Gastrocnemius medialis (tissue), 4 donors: Measurements from ENCODE around the gene PTN. TPM values are rescaled to one million over a fixed set of nuclear protein-coding genes. Genes with fewer than 3 reads are reported as not detected.

Experiments
- ATAC-seq, 2 donors: fragments of 150-250 bp; one replicate each; pipeline ENCODE4 v1.9.1; 2016
- DNase-seq, 2 donors: peaks; one replicate each; pipeline ENCODE4 v3.0.0-alpha.2; 2019
- H3K27ac ChIP-seq, 4 donors: fragments of 200-600 bp; sonication (generic); 1 replicate in 1 of 4; 2 replicates in 3 of 4; pipeline ENCODE4 v1.5.1; 2016 to 2018; ENCODE audit warnings: mild to moderate bottlenecking in 2 of 4, moderate library complexity in 1 of 4
- H3K27me3 ChIP-seq, 3 donors: fragments of 200-600 bp; sonication (generic) in 2 of 3; 1 replicate in 1 of 3; 2 replicates in 2 of 3; pipeline versions ENCODE4 v1.5.1 to v1.6.0; 2016 to 2019; ENCODE audit warnings: mild to moderate bottlenecking in 1 of 3, moderate library complexity in 1 of 3
- H3K36me3 ChIP-seq, 2 donors: fragments of 200-600 bp; sonication (generic) in 1 of 2; one replicate each; pipeline ENCODE4 v1.5.1; 2017 to 2018
- H3K4me1 ChIP-seq, 2 donors: fragments of 200-600 bp; sonication (generic) in 1 of 2; one replicate each; pipeline ENCODE4 v1.5.1; 2016 to 2017; ENCODE audit warnings: mild to moderate bottlenecking in 2 of 2
- H3K4me3 ChIP-seq, 4 donors: fragments of 200-600 bp; sonication (generic) in 3 of 4; 1 replicate in 1 of 4; 2 replicates in 3 of 4; pipeline ENCODE4 v1.5.1; 2016 to 2019; ENCODE audit warnings: mild to moderate bottlenecking in 2 of 4
- H3K9me3 ChIP-seq, 3 donors: fragments of 200-600 bp; sonication (generic) in 2 of 3; 1 replicate in 1 of 3; 2 replicates in 2 of 3; pipeline ENCODE4 v1.5.1; 2016 to 2019
- POLR2A ChIP-seq, 2 donors: fragments of 450-650 bp; IDR thresholded peaks; one replicate each; pipeline ENCODE4 v1.6.1; 2017; ENCODE audit warnings: antibody characterized with exemption in 2 of 2, mild to moderate bottlenecking in 2 of 2, moderate library complexity in 2 of 2
- in situ Hi-C, 4 donors: fragments of 200-750 bp; cut with MboI; loops; one replicate each; pipeline versions ENCODE4 v1.15.0 to v1.8.0; 2017; ENCODE audit warnings: low sequenced_read_pairs in 4 of 4
- intact Hi-C: fragments of 100-400 bp; cut with DNase I; formaldehyde crosslinking; loops from one replicate; pipeline ENCODE4 v1.15.1; 2023; ENCODE audit warnings: low total_unique reads
- total RNA-seq, 4 donors: library from RNA; depleted of rRNA; stranded (reverse); fragments of >200 nt; gene quantifications; one replicate each; pipeline versions ENCODE4 v1.1.0 to v1.2.3, GENCODE V29; 2016
- TF ChIP-seq, protein P1 (sequence below), 5 experiments: fragments of 450-650 bp in 3 of 5; fragments of 200-600 bp in 2 of 5; sonication (generic) in 2 of 5; IDR thresholded peaks in 4 of 5; conservative IDR thresholded peaks in 1 of 5; 1 replicate in 4 of 5; 2 replicates in 1 of 5; pipeline ENCODE4 v1.5.1; 2016 to 2019; ENCODE audit warnings: antibody characterized with exemption in 5 of 5, mild to moderate bottlenecking in 3 of 5, moderate library complexity in 3 of 5

PTN gene, protein sequence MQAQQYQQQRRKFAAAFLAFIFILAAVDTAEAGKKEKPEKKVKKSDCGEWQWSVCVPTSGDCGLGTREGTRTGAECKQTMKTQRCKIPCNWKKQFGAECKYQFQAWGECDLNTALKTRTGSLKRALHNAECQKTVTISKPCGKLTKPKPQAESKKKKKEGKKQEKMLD
- total RNA-seq: under 1 TPM in 3 of 4 donors, not detected in 1; 0.29 to 0.87 (median 0.46) TPM

- in situ Hi-C loops: no loop called here
- no peak for TF ChIP-seq POLR2A (IDR thresholded peaks at IDR 0.05)
- TF ChIP-seq, protein P1, sequence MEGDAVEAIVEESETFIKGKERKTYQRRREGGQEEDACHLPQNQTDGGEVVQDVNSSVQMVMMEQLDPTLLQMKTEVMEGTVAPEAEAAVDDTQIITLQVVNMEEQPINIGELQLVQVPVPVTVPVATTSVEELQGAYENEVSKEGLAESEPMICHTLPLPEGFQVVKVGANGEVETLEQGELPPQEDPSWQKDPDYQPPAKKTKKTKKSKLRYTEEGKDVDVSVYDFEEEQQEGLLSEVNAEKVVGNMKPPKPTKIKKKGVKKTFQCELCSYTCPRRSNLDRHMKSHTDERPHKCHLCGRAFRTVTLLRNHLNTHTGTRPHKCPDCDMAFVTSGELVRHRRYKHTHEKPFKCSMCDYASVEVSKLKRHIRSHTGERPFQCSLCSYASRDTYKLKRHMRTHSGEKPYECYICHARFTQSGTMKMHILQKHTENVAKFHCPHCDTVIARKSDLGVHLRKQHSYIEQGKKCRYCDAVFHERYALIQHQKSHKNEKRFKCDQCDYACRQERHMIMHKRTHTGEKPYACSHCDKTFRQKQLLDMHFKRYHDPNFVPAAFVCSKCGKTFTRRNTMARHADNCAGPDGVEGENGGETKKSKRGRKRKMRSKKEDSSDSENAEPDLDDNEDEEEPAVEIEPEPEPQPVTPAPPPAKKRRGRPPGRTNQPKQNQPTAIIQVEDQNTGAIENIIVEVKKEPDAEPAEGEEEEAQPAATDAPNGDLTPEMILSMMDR (IDR thresholded peaks at IDR 0.05 in 4 of 5, conservative IDR thresholded peaks at IDR 0.05 in 1 of 5): no peak
Measured at GRCh38 chr7:137343281-137343841, at the start of gene PTN. Gene PTN, minus strand, starts transcription at chr7:137343733. Its CDS starts 88,760 bp downstream, at chr7:137254973.

GRCh38 chr7:137390076-137390475 is 46.5 kb upstream of the PTN start:
- H3K36me3 ChIP-seq: no peaks in the 10 kb centered on the region

More at GRCh38 chr7:137343281-137343841, at the start of gene PTN:
- Histone ChIP-seq H3K27ac (no peak within 1 kb of the TSS), H3K4me3 (peak within 1 kb of the TSS in 3 of 4 donors; percentile 1 to 8 (median 2)), H3K4me1 (no peaks in the 10 kb centered on the region), H3K27me3 (no peaks in the 10 kb centered on the region), H3K36me3 (no peaks in the 10 kb centered on the region), H3K9me3 (no peaks in the 10 kb centered on the region)
- DNase-seq (no peak), ATAC-seq (peak in 1 of 2 donors; percentile 21)
- intact Hi-C loops: no loop called here

GRCh38 chr7:137388916-137389315 is 45.4 kb upstream of the PTN start:
- in situ Hi-C loops: no loop called here
- ATAC-seq: no peak
- intact Hi-C loops: no loop called here

More at GRCh38 chr7:137390076-137390475, 46.5 kb upstream of the PTN start:
- in situ Hi-C loops (no loop called here), intact Hi-C loops (no loop called here)
- no peaks in the 10 kb centered on the region for H3K4me1 ChIP-seq
- H3K4me3 ChIP-seq: no peak overlapping the region
- no peaks in the 10 kb centered on the region for H3K27me3 ChIP-seq
- H3K9me3 ChIP-seq: no peaks in the 10 kb centered on the region
- no peak for ATAC-seq
- no peak for DNase-seq
- TF ChIP-seq, protein P1 (IDR thresholded peaks at IDR 0.05 in 4 of 5, conservative IDR thresholded peaks at IDR 0.05 in 1 of 5): no peak
- TF ChIP-seq POLR2A (IDR thresholded peaks at IDR 0.05): no peak
- no peak overlapping the region for H3K27ac ChIP-seq

GRCh38 chr7:137386966-137387365 is 43.4 kb upstream of the PTN start:
- H3K27me3 ChIP-seq: no peaks in the 10 kb centered on the region
- H3K4me1 ChIP-seq: no peaks in the 10 kb centered on the region
- DNase-seq (no peak), ATAC-seq (no peak)
- H3K9me3 ChIP-seq: no peaks in the 10 kb centered on the region
- intact Hi-C loops: no loop called here
- H3K4me3 ChIP-seq: no peak overlapping the region
- H3K36me3 ChIP-seq: no peaks in the 10 kb centered on the region
- no peak overlapping the region for H3K27ac ChIP-seq
- no peak for TF ChIP-seq POLR2A (IDR thresholded peaks at IDR 0.05)
- TF ChIP-seq, protein P1 (IDR thresholded peaks at IDR 0.05 in 4 of 5, conservative IDR thresholded peaks at IDR 0.05 in 1 of 5): no peak
- in situ Hi-C loops: no loop called here

More at GRCh38 chr7:137388916-137389315, 45.4 kb upstream of the PTN start:
- TF ChIP-seq, protein P1 (IDR thresholded peaks at IDR 0.05 in 4 of 5, conservative IDR thresholded peaks at IDR 0.05 in 1 of 5): no peak
- TF ChIP-seq POLR2A (IDR thresholded peaks at IDR 0.05): no peak
- no peaks in the 10 kb centered on the region for H3K4me1 ChIP-seq
- no peak overlapping the region for H3K4me3 ChIP-seq
- no peaks in the 10 kb centered on the region for H3K9me3 ChIP-seq
- no peak for DNase-seq
- no peaks in the 10 kb centered on the region for H3K36me3 ChIP-seq
- H3K27ac ChIP-seq: no peak overlapping the region
- no peaks in the 10 kb centered on the region for H3K27me3 ChIP-seq
